ENCODE results near the gene ADCY10.

The ADCY10 gene

DNA sequence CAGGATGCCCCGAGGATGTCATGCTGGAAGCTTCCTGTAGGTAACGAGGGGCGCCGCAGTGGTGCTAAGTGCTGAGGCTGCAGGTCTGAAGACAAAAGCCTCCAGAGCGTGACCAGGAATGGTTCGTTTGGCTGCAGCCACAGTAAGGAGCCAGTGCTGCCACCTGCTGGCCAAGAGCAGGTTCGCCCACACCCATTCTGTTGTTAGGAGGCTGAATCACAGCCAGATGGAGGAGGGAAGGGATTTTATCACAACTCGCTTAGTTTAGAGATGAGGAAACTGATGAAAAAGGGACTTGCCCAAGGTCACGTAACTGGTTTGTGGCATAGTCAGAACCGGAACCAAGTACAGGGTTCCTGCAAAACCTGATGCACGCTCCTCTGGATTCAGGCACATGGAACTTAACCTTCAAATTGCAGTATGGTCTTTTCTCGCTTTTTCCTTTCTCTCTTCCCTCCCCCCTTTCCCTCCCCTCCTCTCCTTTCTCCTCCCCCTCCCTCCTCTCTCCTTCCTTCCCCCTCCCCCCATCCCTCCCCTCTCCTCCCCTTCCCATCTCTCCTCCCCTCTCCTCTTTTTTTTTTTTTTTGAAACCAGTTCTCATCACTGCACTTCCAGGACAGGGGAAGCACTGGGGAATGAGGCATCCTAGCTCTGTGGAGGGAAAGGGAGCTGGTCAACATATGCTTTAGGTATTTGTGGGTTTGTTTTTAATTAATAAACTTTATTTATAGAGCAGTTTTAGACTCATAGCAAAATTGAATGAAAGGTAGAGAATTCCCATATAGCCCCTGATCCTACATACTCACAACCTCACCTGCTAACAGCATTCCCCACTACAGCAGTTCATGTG is 110.4 kb downstream of the ADCY10 start:
- peak; percentile 95 for DNase-seq

DNA sequence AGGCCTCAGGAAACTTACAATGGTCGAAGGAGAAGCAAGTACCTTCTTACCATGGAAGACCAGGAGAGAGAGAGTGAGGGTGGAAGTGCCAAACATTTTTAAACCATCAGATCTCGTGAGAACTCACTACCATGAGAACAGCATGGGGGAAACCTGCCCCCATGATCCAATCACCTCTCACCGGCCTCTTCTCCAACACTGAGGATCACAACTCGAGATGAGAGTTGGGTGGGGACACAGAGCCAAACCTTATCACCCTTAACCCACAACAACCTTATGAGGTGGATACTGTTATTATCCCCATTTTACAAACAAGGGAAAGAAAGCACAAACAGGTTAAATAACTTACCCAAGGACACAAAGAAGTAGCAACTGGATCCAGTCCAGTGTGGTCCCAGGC is 111.7 kb downstream of the ADCY10 start:
- DNase-seq: no peak

DNA sequence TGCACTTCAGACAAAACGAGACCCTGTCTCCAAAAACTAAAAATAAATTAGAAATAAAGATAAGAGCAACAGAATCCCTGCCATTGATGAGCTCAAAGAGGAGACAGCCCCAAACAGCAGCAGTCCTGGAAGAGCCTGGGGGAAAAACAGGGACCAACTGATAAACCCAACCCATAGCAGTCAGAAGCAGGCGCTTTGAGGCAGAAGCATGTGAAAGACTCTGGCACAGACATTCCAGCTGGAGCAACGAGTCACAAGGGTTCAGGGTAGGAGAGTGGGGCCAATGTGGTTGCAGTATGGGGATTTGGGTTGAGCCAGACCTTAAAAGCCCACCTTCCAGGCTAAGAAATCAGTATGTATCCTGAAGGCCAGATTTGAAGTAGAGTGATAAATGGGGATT is 113.7 kb downstream of the ADCY10 start:
- peak; percentile 80 for DNase-seq

DNA sequence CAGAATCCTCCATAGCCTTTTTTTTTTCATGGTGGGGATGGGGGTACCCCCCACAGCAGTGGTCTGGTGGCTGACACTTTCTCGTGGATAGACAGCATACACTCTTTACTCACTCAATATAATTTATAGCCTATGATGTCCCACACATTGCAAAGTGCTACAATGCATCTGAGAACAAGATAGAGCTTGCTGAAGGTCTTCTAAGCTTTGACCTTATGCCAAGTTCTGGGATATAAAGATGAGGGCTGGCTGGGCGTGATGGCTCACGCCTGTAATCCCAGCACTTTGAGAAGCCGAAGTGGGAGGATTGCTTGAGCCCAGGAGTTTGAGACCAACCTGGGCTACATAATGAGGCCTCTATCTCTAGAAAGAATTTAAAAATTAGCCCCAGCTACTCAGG is 114.2 kb downstream of the ADCY10 start:
- DNase-seq: no peak

DNA sequence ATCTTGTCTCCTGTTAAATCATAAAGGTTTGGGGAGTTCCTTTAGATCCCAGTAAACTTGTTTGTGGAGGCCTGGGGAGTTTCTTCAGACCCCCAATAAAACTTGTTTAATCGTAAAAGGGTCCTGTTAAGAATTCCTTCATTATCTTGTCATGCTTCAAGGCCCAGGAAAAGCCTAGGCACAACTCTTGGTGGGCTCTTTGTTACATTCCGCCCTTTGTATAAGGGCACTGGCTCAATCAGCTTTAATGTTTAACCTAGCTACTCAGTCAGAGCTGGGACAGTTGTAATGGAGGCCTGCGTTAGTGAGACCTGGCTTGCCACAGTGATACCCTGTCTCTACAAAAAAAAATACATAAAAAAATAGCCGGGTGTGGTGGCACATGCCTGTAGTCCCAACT is 115.0 kb downstream of the ADCY10 start:
- DNase-seq: no peak

DNA sequence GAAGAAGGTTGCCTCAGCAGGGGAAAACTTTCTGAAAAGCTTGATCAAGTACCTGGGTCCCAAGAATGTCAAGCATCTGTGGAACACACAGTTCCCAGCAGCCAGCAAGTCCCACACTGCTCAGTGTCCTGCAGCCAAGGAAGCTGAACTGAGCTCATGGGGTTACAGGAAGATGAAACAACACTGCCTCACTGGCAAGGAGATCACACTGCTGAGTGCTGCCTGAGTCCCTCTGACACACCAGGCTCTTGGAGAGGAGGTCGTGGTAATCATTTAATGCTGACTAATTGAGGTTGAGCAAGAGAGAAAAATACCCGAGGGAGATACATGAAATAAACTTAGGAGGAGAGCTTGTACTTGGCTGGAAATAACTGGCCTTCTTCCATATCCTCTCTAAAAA is 116.9 kb downstream of the ADCY10 start:
- peak; percentile 91 for DNase-seq

DNA sequence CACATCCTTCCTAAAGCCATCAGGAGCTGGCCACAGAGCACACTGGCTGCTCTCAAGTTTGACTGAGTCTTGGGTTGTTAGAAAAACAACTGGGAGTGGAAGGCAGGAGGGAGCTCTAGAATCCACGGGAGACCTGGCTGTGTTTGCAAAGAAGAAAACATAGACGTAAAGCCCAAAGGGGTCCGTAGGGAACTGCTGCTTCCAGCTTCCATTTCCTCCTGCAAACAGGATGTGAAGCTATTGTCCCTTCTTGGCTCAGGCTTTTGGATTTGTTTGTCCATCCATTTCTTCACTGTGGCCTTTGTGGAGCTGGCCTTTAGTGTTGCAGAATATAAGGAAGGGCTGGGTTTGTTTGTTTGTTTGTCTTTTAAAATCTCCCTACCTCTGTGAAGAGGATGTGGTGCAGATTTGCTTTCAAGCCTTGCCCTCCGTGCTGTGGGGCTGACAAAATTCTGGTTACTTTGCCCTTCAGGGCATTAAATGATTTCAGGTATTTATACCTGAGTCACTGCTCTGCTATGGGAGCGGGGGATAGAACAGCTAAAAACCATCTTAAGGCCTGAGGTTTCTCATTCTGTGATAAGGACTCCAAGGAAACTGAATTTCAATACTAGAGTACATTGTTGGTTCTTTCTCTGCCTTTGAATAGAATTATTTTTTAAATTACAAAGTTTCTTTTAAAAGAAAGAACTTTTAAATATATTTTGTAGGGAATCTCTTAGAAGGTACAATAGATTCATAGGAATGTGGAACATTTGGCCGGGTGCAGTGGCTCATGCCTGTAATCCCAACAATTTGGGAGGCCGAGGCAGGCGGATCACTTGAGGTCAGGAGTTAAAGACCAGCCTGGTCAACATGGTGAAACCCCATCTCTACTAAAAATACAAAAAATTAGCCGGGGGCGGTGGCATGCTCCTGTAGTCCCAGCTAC is 117.9 kb downstream of the ADCY10 start:
- peak; percentile 60 for DNase-seq

DNA sequence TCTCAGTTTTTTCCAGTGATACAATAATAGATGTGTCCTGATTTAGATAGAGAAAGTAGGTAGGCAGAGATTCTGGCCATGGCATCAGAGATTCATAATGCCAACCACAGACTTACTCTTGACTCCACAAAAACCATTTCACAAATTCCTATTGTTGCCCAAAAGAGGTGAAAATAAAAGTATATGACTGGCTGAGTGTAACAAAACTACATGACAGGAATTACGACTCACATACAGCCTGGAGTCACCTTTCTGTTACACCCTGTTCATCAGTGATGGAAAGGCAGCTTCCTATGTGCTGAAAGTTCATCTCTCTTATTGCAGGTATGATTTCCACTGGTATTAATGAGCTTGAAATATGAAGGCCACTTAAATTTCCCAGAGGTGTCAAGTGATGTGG is 119.9 kb downstream of the ADCY10 start:
- DNase-seq: no peak

DNA sequence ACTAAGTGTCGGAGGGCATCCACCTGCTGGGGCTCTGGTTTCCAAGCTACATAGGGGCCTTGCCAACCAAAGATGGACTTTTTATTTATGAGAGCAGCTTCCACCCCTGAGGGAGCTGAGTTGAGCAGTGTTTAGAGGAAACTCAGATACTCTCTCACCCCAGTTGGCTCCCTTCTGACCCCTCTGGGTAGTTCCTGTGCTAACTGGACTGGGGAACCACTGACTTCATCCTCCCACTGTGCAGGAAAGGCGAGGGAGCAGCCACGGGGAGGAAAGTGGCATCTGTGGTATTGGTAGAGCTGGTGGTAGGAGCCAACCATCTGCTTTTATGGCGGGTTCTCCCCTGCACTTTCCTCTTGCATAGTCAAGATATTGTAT is 121.8 kb downstream of the ADCY10 start:
- DNase-seq: no peak

DNA sequence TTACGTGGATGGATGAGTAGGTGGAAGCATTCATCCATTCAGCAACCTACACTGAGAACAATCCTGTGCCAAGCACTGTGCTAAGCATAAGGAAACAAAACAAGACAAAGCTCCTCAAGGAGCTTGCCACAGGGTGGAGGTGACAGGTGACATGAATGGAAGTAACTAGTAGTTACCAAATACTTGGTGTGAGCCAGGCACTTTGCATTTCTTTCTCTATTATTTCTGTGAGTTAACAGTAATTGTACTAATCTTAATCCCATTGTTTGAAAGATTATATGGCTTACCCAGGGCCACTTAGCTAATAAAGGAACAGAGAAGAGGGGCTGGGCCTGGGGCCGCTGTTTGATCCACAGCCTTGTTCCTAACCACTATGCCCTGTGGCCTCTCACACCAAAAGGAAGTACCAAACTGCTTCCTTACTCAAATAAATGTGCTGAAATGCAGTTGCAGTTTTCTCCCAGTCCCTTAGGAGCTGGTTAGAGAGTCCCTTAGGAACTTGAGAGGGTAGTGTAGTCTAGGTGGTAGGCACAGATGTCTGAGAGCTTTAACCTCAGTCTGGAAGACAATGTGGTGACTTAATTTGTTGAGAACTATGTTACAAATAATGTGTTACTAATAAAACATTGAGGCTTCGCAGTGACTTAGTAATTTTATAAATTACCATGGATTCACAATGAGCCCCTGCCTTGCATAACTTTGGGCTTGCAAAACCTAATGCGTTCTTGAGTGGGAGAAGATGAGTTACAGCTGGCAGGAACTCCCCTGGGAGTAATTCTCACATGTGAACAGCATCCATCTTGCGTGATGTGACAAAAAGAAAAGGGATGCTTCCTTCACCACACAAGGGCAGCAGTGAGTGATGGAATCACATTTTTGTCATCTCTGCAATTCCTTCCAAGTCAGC is 122.4 kb downstream of the ADCY10 start:
- no peak for DNase-seq

DNA sequence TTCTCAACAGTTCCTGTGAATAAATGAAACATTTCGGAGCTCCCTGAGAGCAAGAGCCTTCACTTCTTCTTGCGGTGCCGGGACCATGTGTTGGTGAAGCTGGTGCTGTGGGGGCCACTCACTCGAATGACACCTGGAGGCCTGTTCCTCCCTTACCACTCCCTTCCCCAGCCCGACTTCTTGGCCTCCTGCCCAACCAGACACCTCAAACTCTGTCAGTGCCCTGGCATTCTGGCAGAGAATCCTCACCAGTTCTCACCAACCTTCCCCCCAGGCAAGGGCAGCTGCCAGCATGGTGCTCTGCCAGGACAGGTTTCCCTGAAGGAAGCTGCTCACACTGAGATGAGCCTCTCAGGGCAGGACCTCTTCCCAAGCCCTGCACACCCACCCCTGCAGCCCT is 123.8 kb downstream of the ADCY10 start:
- DNase-seq: no peak

DNA sequence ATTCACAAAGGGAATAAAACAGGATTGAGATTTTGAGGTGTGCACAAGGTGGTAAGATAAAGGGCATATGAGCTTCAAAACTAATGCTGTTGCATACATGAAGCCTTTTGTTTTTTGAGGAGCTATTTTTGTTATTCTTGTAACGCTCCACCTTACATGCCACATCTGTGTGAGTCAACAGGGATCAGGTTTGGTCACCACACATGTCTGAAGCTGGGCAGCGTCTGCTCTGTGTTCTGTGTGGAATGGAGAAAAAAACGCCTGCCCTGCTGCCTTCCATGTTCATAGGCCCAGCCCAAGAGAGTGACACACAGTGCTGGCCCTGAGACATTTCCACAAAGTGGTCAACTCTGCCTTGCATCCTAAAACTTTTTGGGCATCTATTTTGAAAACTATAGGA is 124.4 kb downstream of the ADCY10 start:
- no peak for DNase-seq

DNA sequence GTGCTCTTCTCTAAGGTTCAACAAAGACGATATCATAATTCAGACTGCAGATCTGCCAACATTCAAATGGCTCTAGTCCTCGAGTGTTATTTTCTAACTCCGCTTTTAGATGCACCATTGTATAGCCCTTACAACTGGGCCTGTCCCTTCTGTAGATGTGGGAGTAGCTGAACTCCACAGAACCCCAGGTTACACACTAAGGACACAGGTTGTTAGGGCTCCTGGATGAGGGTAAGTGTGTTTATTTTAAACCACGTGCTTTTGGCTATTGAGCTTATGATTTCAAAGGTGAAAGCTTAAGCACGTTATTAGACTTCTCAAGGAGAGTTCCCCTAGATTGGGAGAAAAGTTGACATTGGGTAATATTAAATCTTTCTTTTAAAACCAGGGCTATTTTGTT is 127.4 kb downstream of the ADCY10 start:
- DNase-seq: no peak

DNA sequence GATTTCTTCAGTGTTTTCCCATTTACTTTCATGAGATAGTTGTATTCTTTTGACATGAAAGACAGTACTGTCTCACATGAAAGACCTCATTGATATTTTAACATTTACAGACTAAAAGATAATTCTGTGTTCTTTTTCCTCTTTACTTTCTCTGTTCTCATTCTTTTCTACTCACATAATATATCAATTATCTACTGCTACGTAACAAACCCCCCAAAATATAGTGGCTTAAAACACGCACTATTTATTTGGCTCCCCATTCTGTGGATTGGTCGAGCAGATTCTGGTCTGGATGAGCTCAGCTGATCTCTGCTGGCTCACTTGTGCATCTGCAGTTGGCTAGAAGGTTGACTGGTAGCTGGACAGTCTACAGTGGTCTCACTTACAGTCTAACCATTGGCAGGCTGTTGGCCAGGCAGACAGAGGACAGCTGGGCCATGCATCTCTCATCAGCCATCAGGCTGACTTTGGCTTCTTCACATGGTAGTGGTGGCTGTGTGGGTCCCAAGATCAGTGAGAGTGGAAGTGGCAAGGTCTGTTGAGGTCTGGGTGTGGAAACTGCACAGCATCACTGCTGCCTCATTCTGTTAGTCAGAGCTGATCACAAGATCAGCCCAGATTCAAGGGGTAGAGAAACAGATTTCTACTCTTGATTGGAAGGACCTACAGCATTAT is 128.9 kb downstream of the ADCY10 start:
- no peak for DNase-seq

DNA sequence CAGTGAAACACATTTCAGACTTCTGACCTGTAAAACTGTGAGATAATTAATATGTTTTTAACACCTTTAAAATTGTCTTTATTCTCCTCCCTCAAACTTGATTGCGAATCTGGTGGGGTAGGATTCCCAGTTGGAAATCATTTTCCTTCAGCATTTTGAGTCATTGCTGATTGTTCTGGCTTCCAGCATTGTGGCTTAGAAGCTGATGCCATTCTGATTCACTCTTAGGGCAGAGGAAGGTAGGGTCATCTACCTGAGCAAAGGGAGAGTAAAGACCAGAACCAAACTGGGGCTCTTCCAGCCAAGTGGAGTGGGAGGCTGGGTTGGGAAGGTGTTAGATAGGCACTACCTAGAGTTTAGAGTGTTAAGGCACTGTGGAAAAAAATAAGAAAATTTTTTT is 131.0 kb downstream of the ADCY10 start:
- no peak for DNase-seq

DNA sequence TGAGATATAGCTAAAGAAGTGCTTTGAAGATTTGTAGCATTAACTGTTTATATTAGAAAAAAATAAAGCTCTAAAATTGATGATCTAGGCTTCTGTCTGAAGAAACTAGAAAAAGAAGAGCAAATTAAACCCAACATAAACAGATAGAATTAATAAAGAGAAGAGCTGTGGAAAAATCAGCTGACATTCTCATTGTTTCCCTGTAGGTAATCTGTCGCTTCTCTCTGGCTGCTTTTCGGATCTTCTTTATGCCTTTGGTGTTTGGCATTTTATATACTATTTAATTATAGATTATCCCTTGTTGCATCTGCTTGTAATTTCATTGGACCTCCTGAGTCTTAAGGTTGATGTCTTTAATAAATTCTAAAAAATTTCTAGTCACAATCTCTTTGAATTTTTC is 132.4 kb downstream of the ADCY10 start:
- DNase-seq: no peak

DNA sequence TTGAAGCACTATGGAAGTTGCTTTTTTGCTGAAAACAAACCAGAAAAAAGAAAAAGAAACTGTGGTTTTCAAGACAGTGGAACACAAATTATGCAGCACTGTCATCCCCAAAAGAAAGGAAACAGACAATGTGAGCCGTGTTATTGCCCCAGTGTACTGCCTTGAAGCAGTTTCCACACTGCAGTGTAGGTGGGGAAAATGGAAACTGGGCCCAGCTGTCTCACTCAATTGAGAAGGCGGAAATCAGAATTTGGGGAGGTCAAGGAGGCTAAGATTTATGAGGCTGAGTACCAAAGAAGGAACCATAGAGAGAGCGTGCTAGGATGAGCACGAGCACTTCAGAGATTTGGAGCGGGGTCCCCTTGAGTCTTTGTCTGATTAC is 136.7 kb downstream of the ADCY10 start:
- DNase-seq: no peak

DNA sequence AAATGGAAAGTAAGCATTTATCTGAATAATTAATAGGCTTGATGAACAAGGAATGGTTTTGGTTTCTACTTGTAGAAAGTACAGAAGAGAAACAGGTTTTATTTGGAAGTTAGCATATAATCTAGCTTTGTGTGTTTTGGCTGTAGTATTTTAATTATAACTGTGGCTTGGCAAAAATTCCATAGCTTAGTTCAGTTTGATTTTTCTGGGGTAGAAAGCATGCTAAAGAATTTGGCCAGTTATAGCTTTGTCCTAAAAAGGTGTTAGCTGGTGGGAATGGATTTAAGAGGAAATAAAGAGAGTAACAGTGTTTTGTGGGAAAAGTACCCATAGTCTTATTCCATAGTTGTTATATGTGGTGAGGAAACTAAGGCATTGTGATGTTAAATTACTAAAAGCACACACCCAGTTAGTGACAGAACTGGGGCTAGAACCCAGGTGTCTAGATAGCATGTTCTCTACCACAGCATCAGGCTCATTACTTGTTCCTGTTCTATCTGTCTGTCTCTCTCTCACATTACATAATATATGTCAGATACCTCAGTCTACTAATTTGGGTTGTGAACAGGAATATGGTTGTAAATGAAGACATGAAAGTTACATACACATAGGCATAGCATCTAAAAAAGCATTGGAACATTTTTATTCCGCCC is 137.2 kb downstream of the ADCY10 start:
- no peak for DNase-seq

DNA sequence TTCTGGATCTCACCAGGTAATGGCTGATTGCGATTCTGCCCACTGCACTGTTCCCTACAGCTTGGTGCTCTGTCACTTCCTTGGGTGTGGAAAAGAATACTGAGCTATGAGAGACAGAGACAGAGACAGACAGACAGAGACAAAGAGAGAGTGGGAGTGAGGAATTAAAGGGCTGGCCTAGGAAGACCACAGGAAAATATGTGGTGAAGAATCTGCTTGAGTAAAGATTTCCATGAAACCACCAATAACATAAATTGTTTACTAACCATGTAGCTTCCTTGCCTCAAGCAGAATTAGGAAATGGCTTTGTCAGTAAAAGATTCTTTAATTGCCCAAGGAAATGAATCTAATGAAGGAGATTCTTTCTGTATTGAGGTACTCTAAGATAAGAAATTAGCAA is 137.8 kb downstream of the ADCY10 start:
- no peak for DNase-seq

DNA sequence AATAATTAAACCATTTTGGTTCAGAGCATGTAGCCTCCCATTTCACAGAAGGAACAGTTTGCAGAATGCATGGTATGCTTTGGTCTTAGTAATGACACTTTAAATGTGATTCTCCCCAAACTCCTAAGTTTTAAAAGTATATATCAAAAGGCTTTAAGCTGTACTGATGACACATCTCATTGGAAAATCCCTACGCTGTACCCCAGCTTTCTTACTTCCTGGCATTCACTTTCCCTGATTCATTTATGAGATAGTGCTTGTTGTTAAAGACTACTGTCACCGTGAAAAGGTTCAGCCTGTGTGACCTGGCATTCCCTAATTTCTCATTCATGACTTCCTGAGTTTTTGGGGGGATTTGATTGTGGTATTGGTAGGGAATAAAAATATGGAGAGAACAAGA is 138.8 kb downstream of the ADCY10 start:
- DNase-seq: no peak

DNA sequence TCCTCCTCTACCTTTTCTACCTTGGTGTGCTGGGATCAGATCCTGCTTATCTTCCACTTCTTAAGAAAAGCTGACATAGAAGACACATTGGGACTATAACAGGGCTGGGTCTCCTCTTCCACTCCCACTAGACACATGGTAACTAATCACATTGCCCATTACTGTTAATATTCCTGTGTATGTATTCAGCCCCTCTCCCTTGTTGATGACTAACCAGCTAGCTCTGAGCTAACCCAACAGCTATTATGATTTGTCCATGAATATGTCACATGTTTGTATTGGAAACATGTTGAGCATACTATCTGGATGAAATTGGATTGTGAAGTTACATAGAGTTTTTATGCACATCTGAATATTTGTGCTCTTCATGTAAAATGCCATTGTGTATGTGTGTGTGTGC is 139.2 kb downstream of the ADCY10 start:
- no peak for DNase-seq

DNA sequence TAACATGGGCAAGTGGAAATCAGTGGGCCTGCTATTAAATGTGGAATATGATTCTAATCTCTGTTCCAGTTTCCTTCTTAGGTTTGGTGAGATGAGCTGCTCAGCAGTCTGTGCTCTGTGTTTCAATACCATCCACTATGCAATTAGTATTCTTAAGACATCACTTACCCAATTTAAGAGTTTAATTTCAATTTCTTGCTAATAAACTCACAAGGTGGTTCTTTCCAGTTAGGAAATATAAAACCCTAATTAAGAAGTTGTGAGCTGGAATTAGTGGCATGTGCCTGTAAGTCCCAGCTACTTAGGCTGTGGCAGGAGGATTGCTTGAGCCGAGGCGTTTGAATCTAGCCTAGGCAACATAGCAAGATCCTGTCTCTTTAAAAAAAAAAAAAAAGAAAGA is 140.4 kb downstream of the ADCY10 start:
- no peak for DNase-seq

All from islet precursor cell (in vitro differentiated cells).